ENCODE data around the gene DYRK1B.
"Not testable (repeated sequence)": the region's sequence is repeated elsewhere in the genome, so short reads cannot be mapped to it uniquely, and the experiment has no call there.

The DYRK1B gene

DNA sequence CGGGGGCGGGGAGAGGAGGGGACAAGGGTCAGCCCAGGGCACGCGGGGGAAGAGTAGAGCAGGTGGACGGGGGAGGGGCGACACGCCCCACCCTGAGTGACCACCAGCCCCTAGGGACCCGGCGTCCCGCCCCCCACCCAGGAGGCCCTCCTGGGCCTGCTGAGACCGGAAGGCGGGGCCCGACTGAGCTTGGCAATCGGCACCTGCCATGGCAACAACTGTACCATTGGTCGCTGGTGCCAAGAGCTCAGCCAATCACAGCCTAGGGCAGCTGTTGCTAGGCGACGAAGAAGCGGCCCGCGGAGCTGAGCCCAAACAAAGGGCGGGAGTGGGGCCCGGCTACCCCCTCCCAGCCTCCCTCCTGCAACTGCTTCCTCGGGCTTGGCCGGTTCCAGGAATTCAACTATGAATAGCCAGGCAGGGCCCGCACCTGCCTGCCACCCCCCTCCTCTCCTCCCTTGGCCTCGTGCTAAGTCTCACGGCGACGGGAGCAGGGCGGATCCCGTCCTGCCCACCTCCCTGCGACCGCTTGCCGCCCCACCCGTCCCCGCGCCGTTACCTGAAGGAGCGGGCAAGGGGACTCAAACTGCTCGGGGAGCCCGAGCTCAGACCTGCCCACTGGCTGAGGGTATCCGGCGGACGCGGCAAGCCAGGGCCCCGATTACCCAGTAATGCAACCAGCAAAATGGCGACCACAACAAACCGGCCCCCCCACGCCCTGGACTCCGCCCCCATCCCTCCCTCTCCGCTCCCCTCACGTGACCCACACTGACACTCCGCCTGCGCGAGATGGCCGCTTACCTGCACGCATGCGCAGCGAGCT lies at the start of gene DYRK1B:
Gene DYRK1B, minus strand, starts transcription at position 699 of the 823 bp plus-strand sequence. CDS start 2,295 bp downstream, outside the sequence.
- peak; percentile 94 to 96 for DNase-seq (ENCODE audit: low read depth in 2 of 2)

GRCh38 chr19:39882645-39883044 lies 48.7 kb upstream of the DYRK1B start:
- not testable (repeated sequence) for DNase-seq (ENCODE audit: low read depth in 2 of 2)

DNA sequence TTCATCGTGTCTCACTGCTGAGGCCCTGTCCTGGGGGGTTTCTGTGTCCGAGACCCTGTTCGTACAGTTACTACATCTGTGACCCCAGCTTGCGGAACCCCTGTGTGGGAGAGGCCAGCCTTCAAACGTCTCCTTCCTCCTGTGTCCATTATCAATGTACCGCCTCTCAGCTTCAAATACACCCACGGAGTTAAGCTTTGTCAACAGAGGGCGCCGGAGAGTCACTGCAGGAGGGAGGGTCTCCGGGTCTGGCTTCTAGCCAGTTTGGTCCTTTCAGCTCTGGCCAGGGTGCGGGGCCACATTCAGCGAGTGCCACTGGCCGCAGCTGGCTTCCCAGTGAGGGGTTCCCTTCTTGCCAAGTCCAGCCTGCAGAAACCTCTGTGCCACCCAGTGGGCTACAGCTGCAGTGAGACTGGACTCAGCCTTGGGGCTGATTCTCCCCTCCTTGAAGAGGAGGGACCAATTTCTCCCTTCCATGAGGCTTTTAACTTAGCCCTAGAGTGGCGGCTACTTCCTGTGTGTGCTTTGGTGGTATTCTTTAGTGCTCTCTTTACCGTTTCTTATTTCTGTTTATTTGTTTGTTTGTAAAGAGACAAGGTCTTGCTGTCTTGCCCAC lies 47.6 kb upstream of the DYRK1B start:
- DNase-seq (ENCODE audit: low read depth in 2 of 2): not testable (repeated sequence)

- not testable (repeated sequence) for DNase-seq (ENCODE audit: low read depth in 2 of 2)
These were observed 46.3 kb upstream of the DYRK1B start for GRCh38 chr19:39880241-39880640.

DNA sequence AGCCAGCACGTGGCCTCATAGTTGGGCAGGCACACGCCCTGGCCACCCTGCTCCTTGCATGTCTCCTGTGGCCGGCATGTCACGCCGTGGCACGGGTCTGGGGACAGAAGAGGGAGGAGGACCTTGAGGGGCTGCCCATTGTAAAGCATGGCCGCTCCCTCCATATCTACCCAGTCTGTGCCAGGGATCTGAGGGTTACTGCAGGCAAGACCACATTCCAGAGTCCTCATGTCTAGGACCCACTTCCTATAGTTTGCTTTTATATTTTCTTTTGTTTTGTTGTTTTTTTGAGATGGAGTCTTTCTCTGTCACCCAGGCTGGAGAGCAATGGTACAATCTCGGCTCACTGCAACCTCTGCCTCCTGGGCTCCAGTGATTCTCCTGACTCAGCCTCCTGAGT lies 45.8 kb upstream of the DYRK1B start:
- not testable (repeated sequence) for DNase-seq (ENCODE audit: low read depth in 2 of 2)

DNA sequence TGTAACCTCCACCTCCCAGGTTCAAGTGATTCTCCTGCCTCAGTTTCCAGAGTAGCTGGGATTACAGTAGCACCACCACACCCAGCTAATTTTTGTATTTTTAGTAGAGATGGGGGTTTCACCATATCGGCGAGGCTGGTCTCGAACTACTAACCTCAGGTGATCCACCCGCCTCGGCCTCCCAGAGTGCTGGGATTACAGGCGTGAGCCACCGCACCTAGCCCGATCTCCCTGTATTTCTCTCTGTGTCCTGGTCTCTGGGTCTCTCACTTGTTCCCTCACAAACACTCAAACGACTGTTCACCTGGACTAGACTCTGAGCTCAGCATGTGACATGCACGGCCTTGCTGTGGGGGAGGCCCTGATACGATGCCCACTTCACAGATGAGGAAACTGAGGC lies 44.9 kb upstream of the DYRK1B start:
- not testable (repeated sequence) for DNase-seq (ENCODE audit: low read depth in 2 of 2)

DNA sequence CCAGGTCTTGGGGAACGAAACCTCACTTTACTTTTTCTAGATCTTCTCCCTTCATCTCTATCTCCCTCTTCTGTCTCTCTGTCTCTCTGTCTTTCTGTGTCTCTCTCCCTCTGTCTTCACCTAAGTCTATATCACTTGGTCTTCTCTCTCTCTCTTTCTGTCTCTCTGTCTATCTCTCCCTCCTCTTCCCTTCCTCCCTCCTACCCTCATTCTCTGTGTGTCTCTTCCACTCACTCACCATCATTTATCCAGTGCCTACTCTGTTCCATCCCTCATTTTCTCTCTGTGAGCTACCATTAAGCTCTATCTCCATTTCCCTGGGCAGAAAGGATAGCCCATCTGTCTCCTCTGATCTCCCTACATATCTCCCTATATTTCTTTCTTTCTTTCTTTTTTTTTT lies 44.4 kb upstream of the DYRK1B start:
- DNase-seq (ENCODE audit: low read depth in 2 of 2): no peak

GRCh38 chr19:39877982-39878381 lies 44.0 kb upstream of the DYRK1B start:
- DNase-seq (ENCODE audit: low read depth in 2 of 2): not testable (repeated sequence)

DNA sequence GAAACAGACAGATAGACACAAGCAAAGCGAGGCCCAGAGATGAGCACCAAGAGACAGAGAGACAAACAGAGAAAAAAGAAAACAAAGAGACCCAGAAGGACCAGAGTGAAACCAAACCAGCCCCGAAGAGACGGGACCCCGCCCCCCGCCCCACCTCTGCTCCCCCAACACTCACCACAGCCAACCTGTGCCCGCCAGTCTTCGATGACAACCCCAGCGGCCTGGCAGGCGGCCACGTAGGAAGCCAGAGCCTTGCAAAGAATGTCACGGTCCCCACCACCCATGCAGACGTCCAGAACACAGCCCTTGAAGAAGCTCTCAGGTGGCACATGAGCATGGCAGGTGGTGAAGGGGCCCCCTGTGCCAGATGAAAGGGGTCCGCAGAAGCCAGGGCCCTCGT lies 43.5 kb upstream of the DYRK1B start:
- DNase-seq (ENCODE audit: low read depth in 2 of 2): not testable (repeated sequence)

DNA sequence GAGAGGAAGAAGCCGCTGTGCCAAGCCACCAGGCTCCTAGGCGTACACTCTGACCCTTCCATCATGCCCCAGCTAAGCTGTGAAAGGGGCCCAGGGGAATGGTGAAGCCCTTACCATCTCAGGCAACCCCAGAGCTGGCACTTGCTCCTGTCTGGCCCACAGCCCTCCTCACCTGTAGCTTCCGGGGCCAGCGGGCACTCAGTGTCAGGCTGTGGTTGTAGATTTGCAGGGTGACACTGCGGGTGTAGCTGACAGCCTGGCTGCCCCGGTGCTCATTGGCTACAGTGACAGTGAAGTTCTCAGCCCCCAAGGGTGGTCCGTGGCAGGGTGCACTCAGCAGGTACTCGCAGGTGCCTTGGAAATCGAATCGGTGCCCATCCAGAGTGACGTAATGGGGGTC lies 42.5 kb upstream of the DYRK1B start:
- not testable (repeated sequence) for DNase-seq (ENCODE audit: low read depth in 2 of 2)

DNA sequence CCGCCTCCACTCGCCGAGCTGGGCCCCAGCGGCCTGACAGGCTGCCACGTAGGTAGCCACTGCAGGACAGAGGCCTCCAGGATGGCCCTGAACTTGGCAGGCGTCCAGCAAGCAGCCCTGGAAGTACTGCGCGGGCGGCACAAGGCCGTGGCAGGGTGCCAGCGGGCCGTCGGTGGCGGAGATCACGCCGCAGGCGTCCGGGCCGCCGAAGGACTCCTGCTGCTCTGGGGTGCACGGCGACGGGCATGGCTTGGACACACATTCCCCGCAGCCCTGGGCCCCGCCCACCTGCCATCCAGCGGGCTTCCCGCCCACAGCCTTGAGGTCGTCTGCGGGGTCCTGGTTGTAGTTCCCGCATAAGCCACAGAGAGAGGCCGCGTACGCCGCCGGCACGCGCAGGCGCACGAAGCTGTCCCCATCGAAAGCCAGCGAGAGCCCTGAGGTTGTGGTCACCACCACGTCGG lies 41.5 kb upstream of the DYRK1B start:
- DNase-seq (ENCODE audit: low read depth in 2 of 2): not testable (repeated sequence)

- no peak for DNase-seq (ENCODE audit: low read depth in 2 of 2)
These were observed 40.4 kb upstream of the DYRK1B start for GRCh38 chr19:39874404-39874803.

DNA sequence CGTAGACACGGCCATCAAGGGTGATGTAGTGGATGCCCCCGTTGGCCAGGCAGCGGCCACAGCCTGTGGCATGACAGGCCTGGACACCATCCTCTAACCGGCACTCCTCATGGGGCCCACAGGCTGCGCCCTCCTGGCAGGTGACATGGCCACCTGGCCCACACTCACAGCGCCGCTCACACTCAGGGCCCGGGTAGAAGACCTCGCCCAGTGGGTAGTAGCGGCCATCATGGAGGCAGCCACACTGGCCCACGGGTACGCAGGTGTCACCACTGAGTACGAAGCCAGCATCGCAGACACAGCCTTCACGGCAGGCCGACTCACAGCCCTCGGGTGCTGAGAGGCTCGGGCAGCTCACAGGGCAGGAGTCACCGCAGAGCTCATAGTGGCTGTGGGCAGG lies 39.4 kb upstream of the DYRK1B start:
- no peak for DNase-seq (ENCODE audit: low read depth in 2 of 2)

DNA sequence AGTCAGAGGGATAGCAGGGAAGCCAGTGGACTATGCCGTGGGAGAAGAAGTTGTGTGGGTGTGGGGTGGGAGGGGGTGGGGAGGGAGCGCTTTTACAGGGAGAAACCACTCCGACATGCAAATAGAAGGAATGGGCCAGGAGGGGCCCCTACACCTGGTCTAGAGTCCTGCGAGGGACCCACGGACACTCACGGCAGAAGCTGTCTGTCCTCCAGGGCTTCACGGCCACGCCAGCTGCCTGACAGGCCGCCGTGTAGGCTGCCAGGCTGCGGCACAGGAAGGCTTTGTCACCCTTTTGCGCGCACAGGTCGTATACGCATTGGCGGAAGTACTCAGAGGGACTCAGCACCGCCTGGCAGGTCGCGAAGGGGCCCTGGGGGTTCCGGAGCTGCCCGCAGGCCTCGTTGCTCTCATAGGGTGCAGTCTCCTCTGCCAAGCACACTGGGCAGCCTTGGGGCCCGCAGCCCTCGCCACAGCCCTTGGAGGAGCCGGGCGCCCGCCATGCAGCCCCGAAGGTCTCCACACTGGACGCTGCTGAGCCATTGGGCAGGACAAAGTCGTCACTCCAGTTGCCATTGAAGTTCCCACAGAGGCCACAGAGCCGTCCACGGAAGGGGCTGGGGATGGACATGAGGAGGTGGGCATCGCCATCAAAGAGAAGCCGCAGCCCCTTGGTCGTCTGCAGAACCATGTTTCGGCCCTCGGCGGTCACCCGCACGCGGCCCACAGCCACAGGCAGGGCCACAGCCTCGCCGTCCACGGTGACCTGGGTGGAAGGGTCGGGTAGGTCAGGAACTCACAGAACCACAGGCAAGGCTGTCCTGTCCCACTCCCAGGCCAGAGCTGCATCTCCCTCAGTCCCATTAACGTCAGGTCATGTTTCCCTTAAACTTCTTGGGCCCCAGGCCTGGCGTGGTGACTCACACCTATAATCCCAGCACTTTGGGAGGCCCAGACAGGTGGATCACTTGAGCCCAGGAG lies 38.2 kb upstream of the DYRK1B start:
- no peak for DNase-seq (ENCODE audit: low read depth in 2 of 2)

GRCh38 chr19:39871362-39871761 lies 37.4 kb upstream of the DYRK1B start:
- no peak for DNase-seq (ENCODE audit: low read depth in 2 of 2)

DNA sequence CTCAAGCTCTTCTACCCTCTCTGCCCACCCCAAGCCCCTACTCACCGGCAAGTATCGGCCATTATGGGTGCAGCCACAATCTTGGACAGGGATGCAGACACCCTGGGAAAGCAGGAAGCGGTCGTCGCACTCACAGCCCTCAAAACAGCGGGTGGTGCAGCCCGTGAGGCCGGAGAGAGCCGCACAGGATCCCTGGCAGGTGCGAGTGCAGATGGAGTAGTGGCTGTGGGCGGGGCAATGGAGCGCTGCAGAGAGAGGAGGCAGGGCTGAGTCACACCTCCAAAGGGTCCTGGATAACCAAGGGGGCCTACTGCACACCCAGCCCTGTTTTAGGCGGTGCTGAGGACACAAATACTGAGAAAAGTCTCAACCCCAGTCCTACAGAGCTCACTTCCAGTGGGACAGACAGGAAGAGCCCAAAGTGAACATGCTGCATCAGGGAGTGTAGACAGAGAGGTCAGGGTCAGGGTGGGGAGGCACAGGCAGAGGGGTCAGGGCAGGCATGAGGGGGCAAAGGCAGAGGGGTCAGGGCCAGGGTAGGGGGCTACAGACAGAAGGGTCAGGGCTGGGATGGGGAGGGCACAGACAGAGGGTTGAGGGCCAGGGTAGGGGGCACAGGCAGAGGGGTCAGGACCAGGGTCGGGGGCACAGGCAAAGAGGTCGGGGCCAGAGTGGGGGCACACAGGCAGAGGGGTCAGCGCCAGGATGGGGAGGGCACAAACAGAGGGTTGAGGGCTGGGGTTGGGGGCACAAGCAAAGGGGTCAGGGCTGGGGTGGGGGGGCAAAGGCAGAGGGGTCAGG lies 36.4 kb upstream of the DYRK1B start:
- no peak for DNase-seq (ENCODE audit: low read depth in 2 of 2)

DNA sequence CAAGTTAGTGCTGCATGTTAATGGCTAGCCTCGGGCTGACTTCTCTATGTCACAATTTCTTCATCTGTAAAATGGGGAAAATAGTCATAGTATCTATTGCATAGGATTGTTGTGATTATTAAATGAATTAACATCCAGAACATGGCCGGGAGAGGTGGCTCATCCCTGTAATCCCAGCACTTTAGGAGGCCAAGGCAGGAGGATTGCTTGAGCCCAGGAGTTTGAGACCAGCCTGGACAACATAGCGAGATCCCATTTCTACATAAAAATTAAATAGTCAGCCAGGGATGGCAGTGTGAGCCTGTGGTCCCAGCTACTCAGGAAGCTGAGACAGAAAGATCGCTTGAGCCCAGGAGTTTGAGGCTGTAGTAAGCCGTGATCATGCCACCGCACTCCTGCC lies 34.0 kb upstream of the DYRK1B start:
- no peak for DNase-seq (ENCODE audit: low read depth in 2 of 2)

GRCh38 chr19:39867133-39867532 lies 33.2 kb upstream of the DYRK1B start:
- no peak for DNase-seq (ENCODE audit: low read depth in 2 of 2)

- DNase-seq (ENCODE audit: low read depth in 2 of 2): no peak
These were observed 32.0 kb upstream of the DYRK1B start for GRCh38 chr19:39865953-39866352.

DNA sequence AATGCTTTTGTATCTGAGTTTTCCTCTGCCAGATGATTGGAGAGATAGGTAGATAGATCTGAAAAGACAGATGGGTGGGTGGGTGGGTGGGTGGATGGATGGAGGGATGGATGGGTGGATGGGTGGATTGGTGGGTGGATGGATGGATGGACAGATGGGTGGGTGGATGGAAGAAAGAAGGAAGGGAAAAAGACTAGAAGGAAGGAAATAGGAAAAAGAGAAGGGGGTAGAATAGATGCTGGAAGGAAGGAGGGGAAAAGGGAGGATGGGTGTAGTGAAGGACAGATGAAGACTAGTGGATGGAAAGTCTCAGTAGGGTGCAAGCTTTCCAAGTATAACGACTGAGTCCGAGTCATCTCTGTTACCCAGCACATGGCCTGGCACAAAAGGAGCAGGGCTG lies 31.2 kb upstream of the DYRK1B start:
- DNase-seq (ENCODE audit: low read depth in 2 of 2): no peak

- no peak for DNase-seq (ENCODE audit: low read depth in 2 of 2)
These were observed 30.2 kb upstream of the DYRK1B start for GRCh38 chr19:39864118-39864517.
